ENCODE measurements around the gene CA10.

- TF ChIP-seq POLR2A (IDR thresholded peaks at IDR 0.05) (no peak), EP300 (IDR thresholded peaks at IDR 0.05) (no peak)
These were observed 551.0 kb downstream of the CA10 start for GRCh38 chr17:51607512-51607911.
